Activated T-cell treated with anti-CD3 and anti-CD28 coated beads, Interleukin-2, amount 50 U/mL, for 1 hour (primary cell): ENCODE data around the gene PCTP.

Source experiments
- DNase-seq: peaks from one replicate; pipeline ENCODE4 v3.0.0-alpha.2; 2020

PCTP gene

DNA sequence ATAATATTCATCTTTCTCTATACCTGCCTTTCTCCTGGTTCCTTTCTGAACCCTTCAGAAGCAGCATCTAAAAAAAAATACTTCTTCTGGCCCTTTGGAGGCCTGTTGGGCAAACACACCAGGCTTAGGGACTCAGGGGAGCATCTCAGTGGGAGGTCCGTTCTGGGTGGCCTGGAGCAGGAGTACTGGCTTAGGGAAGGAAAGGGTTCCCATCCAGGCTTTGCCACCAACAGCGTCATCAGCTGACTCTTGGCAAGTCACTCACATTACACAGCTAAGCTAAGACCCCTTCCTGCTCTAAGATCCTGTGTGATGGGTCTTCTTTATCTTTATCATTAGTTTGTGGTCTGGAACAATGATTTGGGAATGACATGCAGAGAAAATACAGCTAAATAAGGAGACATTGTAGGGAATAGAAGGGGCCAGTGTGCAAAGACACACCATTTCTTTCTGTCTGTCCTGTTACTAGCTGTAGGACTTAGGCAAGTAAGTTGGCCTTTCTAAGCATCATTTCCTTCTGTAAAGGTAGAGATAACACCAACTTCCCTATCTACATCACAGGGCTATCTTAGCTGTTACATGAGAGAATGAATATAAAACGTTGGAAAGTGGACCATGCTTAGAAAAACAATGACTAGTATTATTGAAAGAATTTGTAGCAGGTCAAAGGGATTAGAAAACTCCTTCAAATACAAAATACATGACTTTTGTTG, 9.9 kb downstream of the PCTP start:
- DNase-seq: no peak

DNA sequence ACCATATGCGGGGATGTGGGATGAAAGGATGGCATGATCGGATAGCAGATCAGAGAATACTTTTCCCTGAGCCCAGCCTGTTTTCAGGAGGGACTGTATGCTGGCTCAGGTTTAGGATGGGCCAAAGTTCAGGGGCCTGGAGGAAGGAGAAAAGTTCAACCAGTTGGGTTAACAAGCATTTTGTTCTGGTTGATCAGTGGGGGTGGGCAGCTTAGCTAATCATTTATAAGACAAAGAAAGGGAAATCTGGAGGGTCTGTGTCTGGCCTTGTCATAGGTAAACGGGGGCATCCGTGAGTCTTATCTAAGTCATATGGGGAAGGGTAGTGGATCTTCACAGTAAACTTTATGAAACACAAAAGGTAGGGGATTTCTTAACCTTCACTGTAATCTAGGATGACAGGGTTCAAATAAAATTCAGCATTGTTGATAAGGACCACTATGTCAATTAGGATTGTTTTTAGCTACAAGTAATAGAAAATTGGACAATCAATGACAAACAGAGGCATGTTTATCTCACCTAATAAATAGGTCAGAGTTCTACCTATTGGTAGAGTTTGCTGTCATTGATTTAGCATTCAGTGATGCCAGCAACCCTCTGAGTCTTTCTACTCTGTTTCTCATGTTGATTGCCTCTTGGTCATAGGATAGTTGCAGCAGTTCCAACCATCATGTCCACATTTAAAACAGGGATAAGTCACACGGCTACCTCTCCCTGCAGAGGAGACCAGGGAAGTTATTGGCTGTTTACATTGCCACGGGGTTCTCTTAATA, 11.4 kb downstream of the PCTP start:
- no peak for DNase-seq

DNA sequence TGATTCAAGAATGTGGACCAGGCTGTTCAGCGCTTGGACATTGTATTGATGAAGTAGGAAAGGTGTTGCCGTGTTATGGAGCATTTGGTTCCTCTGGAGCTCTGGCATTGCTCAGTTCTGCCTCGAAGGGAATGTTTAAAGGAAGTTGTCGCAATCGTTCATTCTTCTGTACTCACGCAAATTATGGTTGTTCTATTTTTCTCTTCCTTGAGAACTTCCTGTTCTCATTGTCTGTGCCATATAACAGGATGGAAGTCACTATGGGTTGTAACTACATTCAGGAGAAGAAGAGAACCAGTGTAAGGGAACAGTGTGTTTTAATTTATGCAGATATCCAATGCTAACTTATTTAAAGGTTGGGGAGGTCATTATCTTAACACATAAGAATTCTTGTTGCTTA, 13.0 kb downstream of the PCTP start:
- no peak for DNase-seq

DNA sequence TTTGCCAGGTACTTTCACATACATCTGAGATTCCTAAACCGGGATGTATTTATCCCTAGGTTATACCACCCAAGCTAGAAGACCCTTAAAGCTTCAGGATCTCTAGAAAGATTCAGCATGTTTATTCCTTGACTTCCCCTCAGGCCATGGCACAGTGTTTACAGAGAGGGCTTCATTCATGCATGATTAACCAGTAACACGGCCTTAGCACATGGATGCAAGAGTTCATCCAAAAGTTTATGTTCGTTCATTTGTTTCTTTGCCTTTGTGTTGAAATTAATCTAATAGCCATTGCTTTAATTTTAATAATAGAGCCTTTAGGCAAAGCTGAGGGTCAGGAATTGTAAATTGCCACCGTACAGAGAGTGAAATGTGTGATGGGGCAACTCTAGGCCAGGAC, 13.8 kb downstream of the PCTP start:
- no peak for DNase-seq

DNA sequence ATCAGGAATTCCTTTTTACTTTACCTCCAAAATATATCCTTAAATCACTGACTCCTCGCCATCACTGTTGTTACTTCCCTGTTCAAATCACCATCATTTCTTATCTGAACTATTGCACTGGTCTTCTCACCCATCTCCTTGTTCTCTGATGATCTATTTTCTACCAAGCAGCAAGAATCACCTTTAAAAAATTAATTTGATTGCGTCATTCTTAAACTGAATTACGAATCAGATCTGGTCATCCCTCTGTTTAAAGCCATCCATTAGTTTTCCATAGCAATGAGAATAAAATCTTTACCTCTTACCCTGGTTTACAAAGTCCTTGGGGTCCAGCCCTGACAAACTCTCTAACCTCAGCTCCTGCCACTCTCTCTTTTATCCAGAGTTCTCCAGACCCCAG, 14.6 kb downstream of the PCTP start:
- DNase-seq: no peak

DNA sequence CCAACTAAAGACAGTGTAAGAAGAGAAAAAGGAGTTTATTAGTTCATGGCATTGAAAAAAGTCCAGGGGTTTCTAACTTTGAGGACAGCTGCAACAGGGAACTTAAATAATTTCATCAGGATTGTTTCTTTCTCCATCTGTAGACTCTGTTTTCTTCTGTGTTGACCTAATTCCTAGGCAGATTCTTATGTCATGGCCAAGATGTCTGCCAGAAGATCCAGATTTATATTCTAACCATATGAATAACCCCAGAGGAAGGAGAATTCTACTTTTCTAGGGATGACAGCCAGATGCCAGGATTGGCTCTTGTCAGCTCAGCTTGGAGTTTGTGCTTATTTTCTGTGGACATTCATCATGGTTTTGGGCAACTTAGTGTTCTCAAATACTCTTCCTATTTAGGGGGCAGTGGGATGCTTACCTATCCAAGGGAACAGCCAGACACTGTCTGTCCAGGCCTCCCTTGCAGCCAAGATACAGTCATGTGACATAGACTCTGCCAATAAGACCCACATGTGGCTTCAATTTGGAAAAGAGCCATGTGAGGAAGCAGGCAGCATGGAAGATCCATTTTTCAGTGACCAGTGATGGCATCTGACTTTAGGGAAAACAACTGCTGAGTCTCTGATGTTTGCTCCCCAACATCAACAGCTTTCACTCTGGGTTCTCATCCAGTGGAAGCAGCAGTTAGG, 18.2 kb downstream of the PCTP start:
- DNase-seq: no peak

DNA sequence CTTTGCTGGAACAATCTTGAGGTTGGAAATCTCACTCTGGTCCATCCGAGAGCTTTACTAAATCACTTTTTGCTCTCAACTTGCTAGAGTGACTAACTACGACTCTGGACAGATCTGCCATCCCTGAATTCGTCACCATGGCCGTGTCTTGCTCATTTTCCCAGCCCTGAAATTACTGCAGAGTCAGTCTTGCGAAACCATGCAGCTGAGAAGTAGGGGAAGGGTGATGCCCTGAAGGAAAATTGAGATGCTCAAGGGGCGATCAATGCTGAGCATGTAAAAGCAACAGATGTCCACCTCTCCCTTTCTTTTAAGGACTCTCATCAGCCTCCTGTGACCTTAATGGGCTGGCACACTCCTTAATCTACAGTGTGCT, 18.8 kb downstream of the PCTP start:
- no peak for DNase-seq

DNA sequence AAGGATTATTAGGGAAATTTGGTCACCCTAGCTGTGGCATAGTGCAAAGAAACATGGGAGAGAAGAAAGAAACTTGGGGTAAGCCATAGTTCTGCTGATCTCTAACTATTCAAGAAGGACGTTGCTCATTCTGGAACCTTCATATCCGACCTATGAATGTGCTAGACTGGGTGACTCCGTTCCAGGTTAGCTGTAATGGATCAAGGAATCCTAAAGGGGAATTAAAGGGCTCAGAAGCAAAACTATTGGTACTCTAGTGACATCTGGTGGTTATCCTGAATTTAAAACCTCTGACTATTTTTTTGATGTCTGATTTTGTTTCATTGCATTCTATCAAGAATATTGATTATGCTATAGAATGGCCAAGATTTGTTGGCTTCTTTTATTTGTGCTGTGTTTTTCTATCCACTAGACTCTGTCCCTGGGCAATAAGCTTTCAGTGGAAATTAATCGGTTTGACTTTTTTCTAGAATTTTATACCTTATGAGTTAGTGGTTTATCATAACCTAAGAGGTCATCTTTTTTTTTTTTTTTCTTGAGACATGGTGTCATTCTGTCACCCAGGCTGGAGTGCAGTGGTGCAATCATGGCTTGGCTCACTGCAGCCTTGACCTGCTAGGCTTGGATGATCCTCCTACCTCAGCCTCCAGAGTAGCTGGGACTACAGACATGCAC, 19.5 kb downstream of the PCTP start:
- DNase-seq: no peak

DNA sequence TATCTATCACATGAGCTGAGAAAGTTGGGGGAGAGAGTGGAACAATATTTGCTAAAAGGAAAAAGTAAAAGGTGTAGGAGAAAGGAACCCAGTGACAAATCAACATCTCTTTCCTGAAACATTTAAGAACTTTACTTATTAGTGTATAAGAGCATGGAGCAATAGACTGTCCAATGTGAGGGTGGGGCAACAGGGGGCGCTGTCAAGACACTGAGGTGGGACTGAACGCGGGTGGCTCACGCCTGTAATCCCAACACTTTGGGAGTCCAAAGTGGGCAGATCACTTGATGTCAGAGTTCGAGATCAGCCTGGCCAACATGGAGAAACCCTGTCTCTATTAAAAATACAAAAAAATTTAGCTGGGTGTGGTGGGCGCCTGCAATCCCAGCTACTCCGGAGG, 21.2 kb downstream of the PCTP start:
- DNase-seq: no peak

DNA sequence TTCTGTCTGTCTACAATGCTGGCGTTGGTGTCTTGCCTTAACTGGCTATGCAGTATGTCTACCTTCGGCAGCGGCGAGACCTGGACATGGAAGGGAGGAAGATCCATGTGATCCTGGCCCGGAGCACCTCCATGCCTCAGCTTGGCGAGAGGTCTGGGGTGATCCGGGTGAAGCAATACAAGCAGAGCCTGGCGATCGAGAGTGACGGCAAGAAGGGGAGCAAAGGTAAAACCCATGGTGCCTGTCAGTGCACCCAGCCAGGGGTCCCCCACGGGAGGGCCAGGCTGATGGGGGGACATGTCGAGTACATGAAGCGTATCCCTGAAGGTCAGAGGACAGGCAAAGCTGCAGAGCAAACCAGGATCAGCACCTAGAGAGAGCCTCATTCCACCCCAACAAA, 22.8 kb downstream of the PCTP start:
- no peak for DNase-seq

DNA sequence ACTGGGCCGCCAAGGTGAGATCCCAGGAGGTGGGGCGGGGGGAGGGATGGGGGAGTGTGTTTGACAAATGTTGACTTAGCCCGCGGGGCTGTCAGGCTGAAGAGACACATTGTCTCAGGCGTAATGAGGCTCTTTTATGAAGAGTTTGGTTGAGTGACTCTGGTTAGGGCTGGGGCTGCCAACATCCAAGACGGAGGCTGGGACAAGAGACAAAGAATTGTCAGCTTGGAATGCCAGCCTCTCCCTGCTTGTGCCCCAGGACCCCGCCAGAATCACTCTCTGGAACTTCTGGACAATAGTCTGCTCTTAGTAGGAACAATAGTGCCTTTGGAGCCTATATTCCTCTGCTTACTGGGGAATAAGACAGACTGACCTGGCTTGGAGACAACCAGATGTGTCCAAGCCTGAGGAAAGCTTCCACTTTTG, 24.0 kb downstream of the PCTP start:
- no peak for DNase-seq

DNA sequence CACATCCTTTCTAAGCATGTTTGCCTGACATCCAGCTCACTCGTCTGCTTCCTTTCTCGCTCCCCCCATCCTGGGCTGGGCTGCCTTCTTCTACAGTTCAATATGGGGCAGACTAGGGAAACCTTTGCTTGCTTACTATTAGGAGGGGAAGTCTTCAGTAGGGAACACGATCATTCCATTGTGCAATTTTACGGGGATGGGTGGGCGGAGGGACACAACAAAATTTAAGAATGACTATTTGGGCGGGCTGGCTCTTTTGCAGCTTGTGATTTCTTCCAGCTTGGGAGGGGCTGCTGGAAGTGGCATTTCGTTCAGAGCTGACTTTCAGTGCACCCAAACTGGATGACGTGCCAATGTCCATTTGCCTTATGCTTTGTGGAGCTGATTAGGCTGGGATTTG, 25.4 kb downstream of the PCTP start:
- no peak for DNase-seq

DNA sequence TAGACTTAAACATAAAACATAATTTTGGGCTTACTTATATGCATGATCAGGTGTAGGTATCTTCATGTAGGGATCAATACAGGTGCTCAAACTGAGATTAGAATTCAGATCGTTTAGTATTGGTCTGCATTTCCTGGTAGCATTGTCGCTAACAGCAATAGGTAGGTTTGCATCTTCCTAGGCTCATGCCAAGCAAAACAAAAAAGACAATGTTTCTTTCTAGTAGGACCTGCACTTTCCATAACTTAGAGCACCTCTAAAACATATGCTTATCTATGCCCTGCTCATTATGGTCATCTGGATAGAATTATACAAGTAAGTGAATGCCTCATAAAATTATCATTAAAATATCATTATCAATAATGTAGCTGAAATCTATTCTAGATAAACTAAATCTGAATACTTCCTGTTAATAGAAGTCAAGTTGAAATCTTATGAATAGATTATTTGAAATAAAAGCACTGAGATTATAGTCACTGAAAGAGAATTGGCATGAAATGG, 26.7 kb downstream of the PCTP start:
- DNase-seq: no peak

DNA sequence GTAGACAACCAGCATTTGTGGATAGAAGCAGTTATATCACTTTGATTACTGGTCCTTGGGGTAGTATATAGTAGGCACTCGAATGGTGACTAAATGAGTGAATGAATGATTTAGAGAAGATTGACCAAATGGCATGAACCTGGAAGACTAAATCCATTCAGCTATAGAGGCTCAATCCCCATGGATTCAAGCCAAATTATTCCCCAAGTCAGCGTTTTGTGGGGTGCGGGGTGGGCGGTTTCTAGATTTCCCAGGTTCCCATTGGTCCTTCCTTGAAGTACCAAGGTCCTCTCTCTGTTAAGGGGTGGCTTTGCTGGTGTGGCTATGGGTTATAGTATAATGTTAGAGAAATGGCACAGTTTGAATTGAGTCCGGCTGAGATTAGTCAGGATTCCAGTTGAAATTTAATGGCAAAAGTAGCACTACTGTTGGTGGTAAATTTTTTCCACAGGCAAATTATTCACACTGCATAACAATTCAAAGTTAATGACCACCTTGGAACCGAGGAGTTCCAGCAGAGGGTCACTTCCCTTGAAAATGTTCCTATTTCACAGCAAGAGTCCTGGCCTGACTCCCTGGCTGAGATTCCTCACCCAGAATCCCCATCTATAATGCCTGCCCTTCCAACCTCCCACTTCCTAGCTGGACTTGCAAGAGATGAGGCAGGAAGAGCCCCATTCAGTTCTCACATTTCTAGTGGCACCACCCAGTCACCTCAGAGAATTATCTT, 27.7 kb downstream of the PCTP start:
- no peak for DNase-seq

DNA sequence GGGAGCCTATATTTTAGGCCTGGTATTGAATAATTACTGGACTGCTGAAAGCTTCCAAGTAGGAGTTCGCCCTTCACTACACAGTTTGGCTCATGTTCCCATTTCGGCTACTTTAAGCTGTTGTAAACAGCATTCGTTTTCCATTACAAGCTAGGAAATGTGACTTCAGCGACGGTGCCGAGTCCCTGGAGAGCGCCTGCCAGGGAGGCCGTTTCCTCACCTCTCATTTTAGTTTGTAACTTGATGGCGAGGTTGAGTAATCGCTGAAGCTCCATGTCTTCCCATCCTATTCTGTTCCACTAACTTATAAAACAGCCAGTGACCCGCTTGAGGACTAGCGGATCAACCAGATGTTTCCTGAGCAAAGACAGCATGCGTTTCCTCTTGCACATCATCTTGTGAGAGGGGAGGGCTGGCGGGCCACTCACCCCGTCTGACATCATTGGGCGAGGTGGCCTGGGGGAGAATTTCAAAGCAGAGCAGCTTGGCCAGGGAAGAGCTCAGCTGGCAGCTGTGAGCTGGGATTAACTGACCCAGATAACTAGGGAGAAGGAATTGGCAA, 32.9 kb downstream of the PCTP start:
- DNase-seq: no peak

DNA sequence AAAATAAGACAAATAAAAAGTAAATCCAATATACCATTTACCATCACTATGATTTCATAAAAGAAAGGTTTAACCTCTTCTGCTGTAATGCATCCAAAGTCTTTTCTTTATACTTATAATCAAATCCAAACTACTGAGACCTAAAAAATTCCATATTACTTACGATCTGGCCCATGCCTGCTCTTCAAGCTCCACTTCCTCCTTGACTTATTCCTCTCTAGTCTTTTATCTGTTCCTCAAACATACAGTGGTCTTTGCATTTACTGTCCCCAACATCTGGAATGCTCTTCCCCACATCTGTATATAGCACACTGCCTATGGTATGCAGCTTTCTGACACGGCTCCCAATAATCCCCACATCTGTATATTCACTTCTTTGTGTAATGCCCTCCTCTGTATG, 33.8 kb downstream of the PCTP start:
- DNase-seq: no peak

DNA sequence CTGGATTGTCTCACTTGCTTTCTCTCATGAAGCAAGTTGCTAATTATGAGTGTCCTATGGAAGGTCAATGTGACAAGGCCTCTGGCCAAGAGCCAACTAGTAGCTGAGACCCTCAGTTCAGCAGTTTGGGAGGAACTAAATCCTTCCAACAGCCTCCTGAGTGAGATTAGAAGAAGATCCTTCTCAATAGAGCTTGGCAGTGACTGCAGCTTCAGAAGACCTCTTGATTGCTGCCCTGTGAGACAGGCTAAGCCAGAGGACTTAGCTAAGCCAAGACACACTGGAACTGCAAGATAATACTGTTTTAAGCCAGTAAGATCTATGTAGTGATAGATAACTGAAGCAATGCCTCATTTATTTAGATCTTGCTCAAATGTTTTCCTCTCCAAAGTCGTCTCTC, 34.3 kb downstream of the PCTP start:
- DNase-seq: no peak

DNA sequence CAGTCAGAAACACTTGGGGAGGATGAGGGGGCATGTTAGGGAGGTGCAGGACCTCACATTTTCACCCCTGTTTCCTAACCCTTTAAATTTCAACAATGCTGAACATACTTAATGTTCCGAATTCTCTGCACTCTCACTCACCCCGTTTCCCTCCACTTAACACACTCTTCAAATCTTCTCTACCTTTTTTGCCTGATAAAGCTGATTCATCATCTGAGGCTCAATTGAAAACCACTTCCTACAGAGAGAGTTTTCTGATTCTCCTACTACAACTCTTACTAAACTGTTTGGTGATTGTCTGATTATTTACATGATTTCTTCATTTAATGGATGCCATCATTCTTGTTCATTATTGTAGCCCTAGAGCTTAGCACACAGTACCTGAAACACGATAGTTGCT, 42.4 kb downstream of the PCTP start:
- DNase-seq: no peak

DNA sequence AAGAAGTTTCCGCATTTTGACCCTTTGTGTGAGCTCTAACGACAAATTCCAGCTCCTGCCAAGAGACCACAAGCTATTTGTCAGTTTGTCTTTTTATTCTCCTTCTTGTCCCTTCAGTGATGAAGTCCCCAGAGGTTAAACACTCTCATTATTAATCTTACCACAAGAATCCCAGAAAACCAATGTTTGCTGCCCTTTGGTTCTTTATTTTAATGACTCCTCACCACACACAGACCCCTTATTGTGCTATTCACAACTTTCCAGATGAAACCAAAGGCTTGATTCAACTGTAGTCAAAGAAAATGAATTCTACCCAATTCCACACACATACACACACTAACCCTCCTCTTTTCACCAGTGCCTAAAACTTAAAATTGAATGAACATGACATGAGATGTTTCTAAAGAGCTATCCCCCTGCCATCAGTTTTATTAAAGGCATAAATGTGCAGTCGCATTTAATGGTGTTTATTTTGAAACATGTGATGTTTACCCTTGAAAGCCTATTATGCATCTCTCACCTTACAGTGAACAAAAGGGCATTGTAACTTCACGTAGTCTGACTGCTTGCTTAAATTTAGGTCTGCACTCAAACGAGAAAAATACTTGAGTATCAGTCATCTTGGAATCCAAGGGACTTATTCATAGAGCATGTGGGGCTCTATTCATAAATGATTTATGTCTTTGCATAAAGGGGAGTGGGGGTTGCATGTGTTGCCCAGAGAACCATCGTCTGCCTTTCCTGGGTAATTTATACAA, 44.1 kb downstream of the PCTP start:
- DNase-seq: no peak

DNA sequence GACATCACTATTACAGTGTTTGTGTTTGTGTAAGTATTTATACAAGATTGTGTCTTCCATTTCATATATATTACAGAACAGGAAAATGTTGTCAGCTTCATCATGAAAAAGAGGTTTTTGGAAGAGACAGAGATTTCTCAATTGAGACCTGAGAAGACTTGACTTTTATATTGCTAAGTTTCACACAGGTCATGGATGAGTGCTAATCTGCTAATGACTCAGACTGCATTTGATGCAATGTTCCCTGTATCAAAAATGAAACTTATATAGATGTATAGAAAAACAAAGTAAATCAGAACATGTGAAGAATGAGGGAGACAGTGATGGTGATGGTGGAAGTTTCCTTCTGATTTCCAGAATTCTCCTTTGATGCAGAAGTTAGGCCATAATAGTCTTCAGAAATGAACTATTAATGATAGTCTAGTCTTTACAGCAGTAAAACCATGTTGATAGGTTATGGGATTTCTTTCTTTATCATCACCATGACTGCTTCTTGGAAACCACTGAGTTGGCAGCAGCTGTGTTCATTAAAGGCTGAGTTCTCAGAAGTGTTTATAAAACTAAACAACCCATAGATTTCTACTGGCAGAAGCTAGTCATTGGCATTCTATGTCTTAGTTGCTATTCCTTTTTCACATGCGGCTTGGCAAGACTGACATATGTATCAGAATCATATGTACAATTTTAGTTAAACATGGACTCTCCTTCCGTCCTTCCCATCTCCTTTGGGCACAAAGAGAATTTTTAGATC, 56.1 kb downstream of the PCTP start:
- no peak for DNase-seq

DNA sequence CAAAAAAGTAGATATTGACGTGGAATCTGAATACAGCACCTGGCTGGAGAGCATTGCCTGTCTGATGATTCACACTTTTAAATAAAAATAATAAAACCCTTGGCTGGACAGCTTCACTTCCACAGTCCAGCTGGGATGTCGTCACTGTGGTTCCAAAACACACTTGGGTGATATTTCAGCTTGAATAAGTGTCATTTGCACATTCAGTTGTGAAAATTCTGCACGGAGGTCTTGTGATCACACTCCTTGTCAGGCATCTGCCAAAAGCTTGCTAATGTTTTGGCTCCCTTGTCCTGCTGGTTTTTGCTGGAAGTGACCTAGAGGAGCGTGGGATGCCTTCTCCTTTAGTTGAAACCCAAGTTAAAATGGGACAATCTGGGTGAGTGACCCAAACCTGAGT, 60.7 kb downstream of the PCTP start:
- DNase-seq: no peak
